GM21786 (cell line): ENCODE data around the gene FAM117B.
"Not testable (repeated sequence)": the region's sequence is repeated elsewhere in the genome, so short reads cannot be mapped to it uniquely, and the experiment has no call there.

ENCODE experiments used
- ATAC-seq: cut with Tn5 transposase; IDR thresholded peaks from one replicate; pipeline ENCODE4 v1.9.1; 2021; ENCODE audit not compliant: unreplicated experiment

The FAM117B gene

GRCh38 chr2:202700075-202700901 is 65.5 kb downstream of the FAM117B start:
- ATAC-seq, result no peak

GRCh38 chr2:202703091-202703490 is 68.3 kb downstream of the FAM117B start:
- ATAC-seq, result no peak

GRCh38 chr2:202704248-202704647 is 69.5 kb downstream of the FAM117B start:
- ATAC-seq, result no peak

DNA sequence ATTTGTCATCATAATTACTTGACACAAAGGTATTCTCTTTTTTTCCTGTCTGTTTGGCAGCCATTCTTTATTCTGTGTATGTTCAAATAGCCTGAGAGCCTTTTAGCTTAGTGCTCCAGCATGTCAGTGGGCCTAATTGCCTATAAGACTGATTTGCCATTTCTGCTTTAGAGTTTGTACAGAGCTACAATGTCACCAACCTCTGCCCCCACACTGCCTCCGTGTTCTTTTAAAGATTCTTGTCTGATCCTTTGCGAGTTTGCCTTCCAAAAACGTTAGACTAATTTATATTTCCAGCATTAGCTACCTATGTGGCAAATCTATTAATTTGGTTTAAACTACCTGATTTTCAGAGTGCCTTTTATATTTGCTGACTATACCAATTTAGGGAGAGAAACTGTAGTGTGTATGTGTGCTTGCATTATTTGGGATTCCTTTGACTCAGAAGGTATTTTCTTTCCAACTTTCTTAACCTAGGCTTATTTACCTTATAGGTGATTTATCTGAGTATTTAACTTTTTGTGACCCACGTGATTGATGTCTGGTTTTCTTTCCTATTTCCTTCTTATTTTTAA is 70.8 kb downstream of the FAM117B start:
- ATAC-seq, result no peak

DNA sequence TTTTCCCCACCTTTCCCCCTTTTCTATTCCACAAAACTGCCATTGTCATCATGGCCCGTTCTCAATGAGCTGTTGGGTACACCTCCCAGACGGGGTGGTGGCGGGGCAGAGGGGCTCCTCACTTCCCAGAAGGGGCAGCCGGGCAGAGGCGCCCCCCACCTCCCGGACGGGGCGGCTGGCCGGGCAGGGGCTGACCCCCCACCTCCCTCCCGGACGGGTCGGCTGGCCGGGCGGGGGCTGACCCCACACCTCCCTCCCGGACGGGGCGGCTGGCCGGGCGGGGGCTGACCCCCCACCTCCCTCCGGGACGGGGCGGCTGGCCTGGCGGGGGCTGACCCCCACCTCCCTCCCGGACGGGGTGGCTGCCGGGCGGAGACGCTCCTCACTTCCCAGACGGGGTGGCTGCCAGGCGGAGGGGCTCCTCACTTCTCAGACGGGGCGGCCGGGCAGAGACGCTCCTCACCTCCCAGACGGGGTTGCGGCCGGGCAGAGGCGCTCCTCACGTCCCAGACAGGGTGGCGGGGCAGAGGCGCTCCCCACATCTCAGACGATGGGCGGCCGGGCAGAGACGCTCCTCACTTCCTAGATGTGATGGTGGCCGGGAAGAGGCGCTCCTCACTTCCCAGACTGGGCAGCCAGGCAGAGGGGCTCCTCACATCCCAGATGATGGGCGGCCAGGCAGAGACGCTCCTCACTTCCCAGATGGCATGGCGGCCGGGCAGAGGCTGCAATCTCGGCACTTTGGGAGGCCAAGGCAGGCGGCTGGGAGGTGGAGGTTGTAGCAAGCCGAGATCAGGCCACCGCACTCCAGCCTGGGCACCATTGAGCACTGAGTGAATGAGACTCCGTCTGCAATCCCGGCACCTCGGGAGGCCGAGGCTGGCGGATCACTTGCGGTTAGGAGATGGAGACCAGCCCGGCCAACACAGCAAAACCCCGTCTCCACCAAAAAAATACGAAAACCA is 80.5 kb downstream of the FAM117B start:
- not testable (repeated sequence) for ATAC-seq

DNA sequence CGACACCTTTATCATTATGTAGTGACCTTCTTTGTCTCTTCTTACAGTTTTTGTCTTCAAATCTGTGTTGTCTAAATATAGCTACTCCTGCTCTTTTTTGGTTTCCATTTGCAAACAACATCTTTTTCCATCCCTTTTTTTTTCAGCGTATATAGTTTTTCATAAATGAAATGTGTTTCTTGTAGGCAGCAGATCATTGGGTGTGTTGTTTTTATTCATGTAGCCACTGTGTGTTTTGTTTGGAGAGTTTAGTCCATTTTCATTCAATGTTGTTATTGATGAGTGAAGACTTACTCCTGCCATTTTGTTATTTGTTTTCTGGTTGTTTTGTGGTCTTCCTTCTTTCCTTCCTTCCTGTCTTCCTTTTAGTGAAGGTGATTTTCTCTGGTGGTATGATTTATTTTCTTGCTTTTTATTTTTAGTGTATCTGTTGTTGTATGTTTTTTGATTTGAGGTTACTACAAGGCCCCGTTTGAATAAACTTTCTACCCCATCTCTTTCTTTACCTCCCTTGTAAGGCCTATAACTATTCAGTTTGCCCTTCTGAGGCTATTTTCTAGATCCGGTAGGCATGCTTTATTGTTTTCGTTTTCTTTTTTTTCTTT is 81.4 kb downstream of the FAM117B start:
- ATAC-seq, result no peak

DNA sequence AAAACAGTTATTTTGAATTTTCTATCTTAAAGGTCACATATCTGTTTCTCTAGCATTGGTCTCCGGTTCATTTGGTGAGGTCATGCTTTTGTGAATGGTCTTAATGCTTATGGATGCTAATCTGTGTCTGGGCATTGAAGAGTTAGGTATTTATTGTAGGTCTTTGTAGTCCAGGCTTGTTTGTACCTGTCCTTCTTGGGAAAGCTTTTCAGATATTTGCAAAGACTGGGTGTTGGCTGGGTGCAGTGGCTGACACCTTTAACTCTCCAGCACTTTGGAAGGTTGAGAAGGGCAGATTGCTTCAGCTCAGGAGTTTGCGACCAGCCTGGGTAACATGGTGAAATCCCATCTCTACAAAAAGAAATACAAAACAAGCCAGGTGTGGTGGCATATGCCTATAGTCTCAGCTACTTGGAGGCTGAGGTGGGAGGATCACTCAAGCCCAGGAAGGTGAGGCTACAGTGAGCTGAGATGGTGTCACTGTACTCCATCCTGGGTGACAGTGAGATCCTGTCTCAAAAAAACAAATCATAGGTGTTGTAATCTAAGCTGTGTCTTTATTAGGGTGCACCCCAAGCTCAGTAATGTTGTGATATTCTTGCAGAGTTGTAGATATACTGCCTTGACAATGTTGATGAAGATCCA is 82.3 kb downstream of the FAM117B start:
- no peak for ATAC-seq

DNA sequence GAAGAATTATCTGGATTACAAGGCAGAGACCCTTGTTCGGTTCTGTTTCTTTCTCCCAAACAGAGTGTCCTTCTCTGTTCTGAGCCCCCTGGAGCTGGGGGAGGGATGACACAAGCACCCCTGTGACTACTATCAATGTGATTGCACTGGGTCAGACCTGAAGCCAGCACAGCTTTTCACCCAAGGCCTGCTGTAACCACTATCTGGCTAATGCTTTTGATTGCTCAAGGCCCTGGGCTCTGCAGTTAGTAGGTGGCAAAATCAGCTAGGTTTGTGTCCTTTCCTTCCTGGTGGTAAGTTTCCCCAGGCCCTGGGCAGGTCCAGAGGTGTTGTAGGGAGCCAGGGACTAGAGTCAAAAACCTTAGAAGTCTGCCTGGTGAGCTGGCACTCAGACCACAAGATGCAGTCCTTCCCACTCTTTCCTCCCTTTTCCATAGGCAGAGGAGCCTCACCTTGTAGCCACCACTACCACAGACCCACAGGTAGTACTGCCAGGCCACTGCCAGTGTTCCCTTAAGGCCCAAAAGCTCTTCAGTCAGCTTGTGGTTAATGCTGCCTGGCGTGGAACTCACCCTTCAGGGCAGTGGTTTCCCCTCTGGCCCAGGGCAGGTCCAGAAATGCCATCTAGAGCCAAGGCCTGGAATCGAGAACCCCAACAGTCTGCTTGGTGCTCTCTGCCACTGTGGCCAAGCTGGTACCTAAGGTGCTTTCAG is 83.0 kb downstream of the FAM117B start:
- no peak for ATAC-seq

GRCh38 chr2:202718614-202719013 is 83.8 kb downstream of the FAM117B start:
- ATAC-seq, result no peak

- no peak for ATAC-seq
Measured at GRCh38 chr2:202720226-202720625, 85.5 kb downstream of the FAM117B start.

DNA sequence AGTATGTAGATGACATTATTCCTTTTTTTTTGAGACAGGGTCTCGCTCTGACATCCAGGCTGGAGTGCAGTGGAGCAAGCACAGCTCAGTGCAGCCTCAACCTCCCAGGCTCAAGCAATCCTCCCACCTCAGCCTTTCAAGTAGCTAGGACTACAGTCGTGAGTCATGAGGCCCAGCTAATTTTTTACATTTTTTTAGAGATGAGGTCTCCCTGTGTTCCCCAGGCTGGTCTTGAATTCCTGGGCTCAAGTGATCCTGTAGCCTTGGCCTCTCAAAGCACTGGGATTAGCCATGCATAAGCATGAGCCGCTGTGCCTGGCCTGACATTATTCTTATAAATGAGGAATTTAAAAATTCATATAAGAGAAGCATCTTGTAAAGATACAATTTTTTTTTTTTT is 86.9 kb downstream of the FAM117B start:
- no peak for ATAC-seq

GRCh38 chr2:202723746-202724145 is 89.0 kb downstream of the FAM117B start:
- ATAC-seq, result no peak

DNA sequence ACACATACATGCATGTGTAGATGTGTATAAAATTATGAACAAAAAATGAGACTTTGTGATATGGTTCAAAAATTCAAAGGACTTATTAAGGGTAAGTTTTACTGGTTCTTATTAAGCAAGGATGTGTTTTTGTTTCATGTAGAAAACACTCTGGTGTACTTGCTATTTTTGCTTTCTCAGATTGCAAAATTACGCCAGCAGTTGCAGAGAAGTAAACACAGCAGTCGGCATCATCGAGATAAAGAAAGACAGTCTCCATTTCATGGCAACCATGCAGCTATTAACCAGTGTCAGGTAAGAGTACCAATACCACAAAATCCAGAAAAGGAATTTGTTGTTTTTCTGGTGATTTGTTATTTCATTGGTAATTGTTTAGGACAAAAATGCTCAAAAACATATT is 91.3 kb downstream of the FAM117B start:
- no peak for ATAC-seq

DNA sequence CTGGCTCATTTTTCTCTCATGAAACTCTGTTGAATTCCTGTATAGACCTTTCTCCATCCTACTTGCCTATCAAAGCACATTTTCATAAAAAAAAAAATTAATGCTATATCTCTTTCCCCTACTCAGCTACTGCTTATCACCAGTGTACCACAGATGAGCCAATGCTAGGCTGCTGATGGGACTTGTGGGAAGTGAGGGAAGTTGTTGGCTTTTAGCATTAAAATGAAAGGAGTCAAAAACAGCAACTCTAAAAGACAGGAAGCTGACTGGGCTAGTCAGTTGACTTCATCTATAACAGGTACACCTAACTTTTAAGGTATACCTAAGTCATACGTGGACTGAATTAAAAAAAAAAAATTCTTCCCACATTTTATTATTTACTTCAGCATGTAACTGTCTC is 102.1 kb downstream of the FAM117B start:
- ATAC-seq, result no peak

- ATAC-seq, result no peak
Measured at GRCh38 chr2:202743613-202744012, 108.8 kb downstream of the FAM117B start.

- ATAC-seq, result no peak
Measured at GRCh38 chr2:202749477-202749876, 114.7 kb downstream of the FAM117B start.

DNA sequence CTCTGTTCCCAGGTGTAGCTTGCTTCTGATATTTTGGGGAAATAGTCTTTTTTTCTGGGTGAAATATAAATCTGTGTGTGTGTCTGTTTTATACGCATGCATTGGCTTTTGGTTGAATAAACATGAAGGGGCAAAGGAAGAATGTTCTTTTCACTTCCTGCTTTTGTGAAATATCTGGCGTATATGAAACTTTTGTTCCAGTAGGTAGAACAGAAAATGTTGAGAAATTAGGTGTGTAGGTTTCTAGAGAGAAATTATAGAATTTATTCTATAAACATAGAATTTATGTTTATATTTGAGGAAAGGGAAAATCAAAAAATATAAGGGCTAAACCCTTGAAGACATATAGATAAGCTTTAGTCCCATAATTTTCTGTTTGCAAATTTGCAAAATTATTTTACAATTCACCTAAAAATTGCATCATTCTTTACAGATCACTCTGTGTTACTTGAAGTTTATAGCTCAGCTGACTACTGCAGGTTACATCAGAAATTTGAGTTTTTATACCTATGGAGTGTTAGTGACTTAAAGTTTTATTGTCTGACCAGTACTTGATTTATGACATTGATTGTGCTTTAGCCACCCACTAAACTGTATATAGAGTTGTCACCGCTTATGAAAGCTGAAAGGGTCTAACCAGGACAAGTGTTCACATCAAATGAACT is 116.1 kb downstream of the FAM117B start:
- ATAC-seq, result peak; percentile 38

- ATAC-seq, result no peak
Measured at GRCh38 chr2:202752071-202752470, 117.3 kb downstream of the FAM117B start.

DNA sequence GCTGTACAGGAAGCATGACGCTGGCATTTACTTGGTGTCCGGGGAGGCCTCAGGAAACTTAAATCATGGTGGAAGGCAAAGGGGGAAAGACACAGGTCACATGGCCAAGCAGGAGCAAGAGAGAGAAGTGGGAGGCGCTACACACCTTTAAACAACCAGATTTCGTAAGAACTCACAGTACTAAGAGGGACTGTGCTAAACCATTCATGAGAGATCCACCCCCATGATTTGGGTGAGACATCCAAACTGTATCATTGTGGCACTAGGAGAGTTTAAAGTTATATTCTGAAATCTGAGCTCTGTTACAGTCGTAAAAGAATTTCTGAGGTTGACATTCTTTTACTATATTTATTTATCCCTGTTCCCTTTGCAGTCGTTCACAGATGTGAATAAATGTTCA is 120.2 kb downstream of the FAM117B start:
- no peak for ATAC-seq
